Measurements from ENCODE around the gene PER2. TPM values are rescaled to one million over a fixed set of nuclear protein-coding genes. Genes with fewer than 3 reads are reported as not detected.

Gene PER2
- total and polyA plus RNA-seq, 2 of the 13 experiments (the other 11 are each of a cell fraction or from before 2014, with no cell fraction given), result 5.1 to 9.4 TPM

GRCh38 chr2:238288650-238289573, 502 bp upstream of the PER2 start (continued):
- peak; percentile 96 for TF ChIP-seq HBP1 (CRISPR knock-in tag; IDR thresholded peaks at IDR 0.05; ENCODE audit: low read depth)
- TF ChIP-seq, protein P1, sequence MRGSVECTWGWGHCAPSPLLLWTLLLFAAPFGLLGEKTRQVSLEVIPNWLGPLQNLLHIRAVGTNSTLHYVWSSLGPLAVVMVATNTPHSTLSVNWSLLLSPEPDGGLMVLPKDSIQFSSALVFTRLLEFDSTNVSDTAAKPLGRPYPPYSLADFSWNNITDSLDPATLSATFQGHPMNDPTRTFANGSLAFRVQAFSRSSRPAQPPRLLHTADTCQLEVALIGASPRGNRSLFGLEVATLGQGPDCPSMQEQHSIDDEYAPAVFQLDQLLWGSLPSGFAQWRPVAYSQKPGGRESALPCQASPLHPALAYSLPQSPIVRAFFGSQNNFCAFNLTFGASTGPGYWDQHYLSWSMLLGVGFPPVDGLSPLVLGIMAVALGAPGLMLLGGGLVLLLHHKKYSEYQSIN (CRISPR knock-in tag; IDR thresholded peaks at IDR 0.05; ENCODE audit: borderline replicate concordance), result no peak
- peak; percentile 93 for TF ChIP-seq ZMYM4 (CRISPR knock-in tag; IDR thresholded peaks at IDR 0.05)
- peak; percentile 54; the same call in 1 of the 2 replicates for TF ChIP-seq ZNF160 (CRISPR knock-in tag; IDR thresholded peaks at IDR 0.05)
- no peak for TF ChIP-seq SCMH1 (CRISPR knock-in tag; IDR thresholded peaks at IDR 0.05; ENCODE audit: borderline replicate concordance)
- TF ChIP-seq ZNF501 (CRISPR knock-in tag; IDR thresholded peaks at IDR 0.05), result peak; percentile 19; the same call in 1 of the 2 replicates
- peak; percentile 35 for TF ChIP-seq RFX5 (IDR thresholded peaks at IDR 0.05; ENCODE audit: low read depth, low read length)
- TF ChIP-seq CREM (IDR thresholded peaks at IDR 0.05), result peak; percentile 71
- TF ChIP-seq CREM (CRISPR knock-in tag; IDR thresholded peaks at IDR 0.05), result no peak
- TF ChIP-seq SRY (CRISPR knock-in tag; IDR thresholded peaks at IDR 0.05), result no peak
- TF ChIP-seq, protein P2, sequence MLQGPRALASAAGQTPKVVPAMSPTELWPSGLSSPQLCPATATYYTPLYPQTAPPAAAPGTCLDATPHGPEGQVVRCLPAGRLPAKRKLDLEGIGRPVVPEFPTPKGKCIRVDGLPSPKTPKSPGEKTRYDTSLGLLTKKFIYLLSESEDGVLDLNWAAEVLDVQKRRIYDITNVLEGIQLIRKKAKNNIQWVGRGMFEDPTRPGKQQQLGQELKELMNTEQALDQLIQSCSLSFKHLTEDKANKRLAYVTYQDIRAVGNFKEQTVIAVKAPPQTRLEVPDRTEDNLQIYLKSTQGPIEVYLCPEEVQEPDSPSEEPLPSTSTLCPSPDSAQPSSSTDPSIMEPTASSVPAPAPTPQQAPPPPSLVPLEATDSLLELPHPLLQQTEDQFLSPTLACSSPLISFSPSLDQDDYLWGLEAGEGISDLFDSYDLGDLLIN (CRISPR knock-in tag; IDR thresholded peaks at IDR 0.05; ENCODE audit: borderline replicate concordance), result no peak
- no peak for TF ChIP-seq KDM5B (CRISPR knock-in tag; IDR thresholded peaks at IDR 0.05; ENCODE audit: borderline replicate concordance)
- no peak for TF ChIP-seq GTF3A (CRISPR knock-in tag; conservative IDR thresholded peaks at IDR 0.05)
- TF ChIP-seq CREB1 (IDR thresholded peaks at IDR 0.05), result peak; percentile 91
- no peak; the same call in none of the 2 replicates for TF ChIP-seq CREB1 (CRISPR knock-in tag; IDR thresholded peaks at IDR 0.05)
- TF ChIP-seq TBX2 (CRISPR knock-in tag; IDR thresholded peaks at IDR 0.05; ENCODE audit: borderline replicate concordance), result peak; percentile 89
- no peak for TF ChIP-seq ZBTB8A (CRISPR knock-in tag; IDR thresholded peaks at IDR 0.05; ENCODE audit: borderline replicate concordance, low read depth)
- TF ChIP-seq FOXA3 (CRISPR knock-in tag; IDR thresholded peaks at IDR 0.05), result peak; percentile 77
- no peak for TF ChIP-seq ZNF276 (CRISPR knock-in tag; IDR thresholded peaks at IDR 0.05; ENCODE audit: low read depth)
